ENCODE data around the gene NBEA.

NBEA gene

GRCh38 chr13:35593651-35594050 is 651.6 kb downstream of the NBEA start:
- DNase-seq (ENCODE audit: low spot score) = no peak

GRCh38 chr13:35594096-35594495 is 652.0 kb downstream of the NBEA start:
- DNase-seq (ENCODE audit: low spot score) = no peak

GRCh38 chr13:35595181-35595580 is 653.1 kb downstream of the NBEA start:
- no peak for DNase-seq (ENCODE audit: low spot score)

GRCh38 chr13:35596321-35597030 is 654.4 kb downstream of the NBEA start:
- DNase-seq (ENCODE audit: low spot score) = no peak

- no peak for DNase-seq (ENCODE audit: low spot score)
These were observed 655.4 kb downstream of the NBEA start for GRCh38 chr13:35597451-35597850.

- no peak for DNase-seq (ENCODE audit: low spot score)
These were observed 656.2 kb downstream of the NBEA start for GRCh38 chr13:35598233-35598632.

- no peak for DNase-seq (ENCODE audit: low spot score)
These were observed 656.8 kb downstream of the NBEA start for GRCh38 chr13:35598790-35599369.

- DNase-seq (ENCODE audit: low spot score) = no peak
These were observed 657.3 kb downstream of the NBEA start for GRCh38 chr13:35599384-35599783.

GRCh38 chr13:35600137-35600536 is 658.1 kb downstream of the NBEA start:
- no peak for DNase-seq (ENCODE audit: low spot score)

- DNase-seq (ENCODE audit: low spot score) = no peak
These were observed 661.7 kb downstream of the NBEA start for GRCh38 chr13:35603593-35604285.

GRCh38 chr13:35614666-35615065 is 672.6 kb downstream of the NBEA start:
- DNase-seq (ENCODE audit: low spot score) = no peak

- no peak for DNase-seq (ENCODE audit: low spot score)
These were observed 675.4 kb downstream of the NBEA start for GRCh38 chr13:35617420-35617819.

- no peak for DNase-seq (ENCODE audit: low spot score)
These were observed 676.6 kb downstream of the NBEA start for GRCh38 chr13:35618565-35619083.

- no peak for DNase-seq (ENCODE audit: low spot score)
These were observed 679.9 kb downstream of the NBEA start for GRCh38 chr13:35621989-35622388.

- DNase-seq (ENCODE audit: low spot score) = no peak
These were observed 687.0 kb downstream of the NBEA start for GRCh38 chr13:35629026-35629425.

- peak; percentile 49 for DNase-seq (ENCODE audit: low spot score)
These were observed 688.6 kb downstream of the NBEA start for GRCh38 chr13:35630551-35631275.

- no peak for DNase-seq (ENCODE audit: low spot score)
These were observed 689.6 kb downstream of the NBEA start for GRCh38 chr13:35631666-35632065.

- no peak for DNase-seq (ENCODE audit: low spot score)
These were observed 701.6 kb downstream of the NBEA start for GRCh38 chr13:35643625-35644024.

GRCh38 chr13:35646056-35646774 is 704.1 kb downstream of the NBEA start:
- no peak for DNase-seq (ENCODE audit: low spot score)

GRCh38 chr13:35648201-35648600 is 706.1 kb downstream of the NBEA start:
- no peak for DNase-seq (ENCODE audit: low spot score)

- no peak for DNase-seq (ENCODE audit: low spot score)
These were observed 707.1 kb downstream of the NBEA start for GRCh38 chr13:35649162-35649561.

GRCh38 chr13:35659796-35660195 is 717.7 kb downstream of the NBEA start:
- no peak for DNase-seq (ENCODE audit: low spot score)

Data from Ammon's horn (tissue), 1 donor.